Urothelium cell line (cell line): ENCODE results near the gene MTURN.

Source experiments
- DNase-seq: peaks from one replicate; pipeline ENCODE4 v3.0.0; 2011; ENCODE audit warnings: low spot score, mixed read lengths
- FAIRE-seq: peaks from 2 replicates; lab custom pipeline; 2011; peaks lifted over from hg19 to GRCh38; lab: Jason Lieb, UNC

MTURN gene

GRCh38 chr7:30159163-30159562, 24.4 kb downstream of the MTURN start:
- no peak for FAIRE-seq
- DNase-seq = no peak

DNA sequence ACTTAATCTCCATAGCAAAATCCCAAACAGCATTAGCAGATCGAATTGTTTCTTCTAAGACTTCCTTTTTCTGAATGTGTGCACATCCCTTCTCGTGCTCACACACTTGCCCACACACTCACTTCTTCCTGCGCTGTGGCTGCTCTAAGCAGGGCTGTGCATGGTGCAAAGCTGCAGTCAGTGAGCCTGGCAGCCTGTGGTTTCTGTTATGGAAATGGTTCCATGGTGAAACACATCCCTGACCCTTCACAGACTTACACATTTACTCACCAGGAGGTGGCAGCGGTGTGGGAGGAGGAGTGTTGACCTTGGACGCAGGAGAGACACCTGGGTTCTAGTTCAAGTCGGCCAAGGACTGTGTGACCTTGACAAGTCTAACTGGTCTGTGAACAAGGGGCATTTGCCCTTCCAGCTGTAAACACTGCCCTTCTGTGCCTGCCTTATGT, 24.9 kb downstream of the MTURN start:
- DNase-seq = no peak
- FAIRE-seq = no peak

DNA sequence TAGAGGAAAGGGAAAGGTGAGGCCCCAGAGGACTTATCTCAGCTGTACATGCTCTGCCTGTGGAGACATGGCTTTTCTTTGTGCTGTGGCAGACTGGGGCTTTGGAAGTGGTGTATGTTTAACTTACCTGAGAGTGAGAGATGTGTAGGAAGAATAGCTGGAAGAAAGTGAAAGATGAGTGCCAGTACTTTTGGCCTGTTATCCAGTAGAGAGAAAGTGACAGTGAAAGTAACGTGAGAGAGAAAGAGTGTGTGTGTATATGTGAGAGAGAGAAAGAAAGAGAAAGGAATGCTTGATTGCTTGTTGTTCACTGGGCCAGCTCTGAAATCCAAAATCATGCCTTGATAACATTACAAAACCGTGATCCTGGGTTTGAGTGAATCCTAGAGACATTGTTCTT, 25.5 kb downstream of the MTURN start:
- no peak for FAIRE-seq

DNA sequence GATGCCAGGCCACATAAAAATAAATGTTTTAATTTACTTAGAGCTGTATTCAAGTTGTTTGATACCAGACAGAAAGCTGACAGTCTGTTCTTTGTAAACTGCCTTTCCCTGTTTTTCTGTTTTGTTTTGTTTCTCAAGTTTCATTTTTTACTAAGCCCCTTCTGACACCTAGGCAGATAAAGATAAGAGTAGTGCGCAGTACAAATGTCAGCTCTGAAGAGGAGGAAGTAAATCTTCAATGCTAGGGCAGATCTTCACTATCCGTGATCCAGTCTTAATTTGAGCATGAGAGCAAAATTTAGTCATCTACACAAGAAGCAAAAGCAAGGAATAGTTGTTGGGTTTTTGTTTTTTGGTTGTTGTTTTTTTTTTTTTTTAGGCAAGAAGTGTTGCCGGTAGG, 27.3 kb downstream of the MTURN start:
- DNase-seq (no peak), FAIRE-seq (no peak)

More for the DNA sequence above, 25.5 kb downstream of the MTURN start:
- DNase-seq = no peak

DNA sequence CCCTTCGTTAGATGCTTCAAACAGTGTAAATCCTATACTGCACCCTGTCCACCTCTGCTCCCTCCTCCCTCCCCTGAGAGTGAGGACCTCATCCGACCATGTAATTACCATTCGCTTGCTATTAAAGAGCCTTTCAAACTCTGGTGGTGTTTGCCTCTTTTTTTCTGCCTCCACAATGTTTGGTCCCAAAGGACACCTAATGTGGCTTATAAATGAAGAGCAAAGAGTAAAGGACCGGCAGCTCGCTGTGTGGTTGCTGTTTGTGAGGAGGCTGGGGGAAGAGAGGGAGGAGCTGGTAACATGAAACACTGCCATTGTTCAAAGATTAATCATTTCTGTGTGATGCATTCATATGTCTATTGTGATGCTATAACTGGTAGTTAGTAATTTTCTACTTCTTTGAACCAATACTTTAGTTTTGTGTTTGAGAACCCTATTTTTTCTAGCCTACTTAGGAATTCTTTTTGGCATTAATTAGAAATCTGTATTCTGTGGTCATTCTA, 27.9 kb downstream of the MTURN start:
- DNase-seq (peak; percentile 70), FAIRE-seq (no peak)

DNA sequence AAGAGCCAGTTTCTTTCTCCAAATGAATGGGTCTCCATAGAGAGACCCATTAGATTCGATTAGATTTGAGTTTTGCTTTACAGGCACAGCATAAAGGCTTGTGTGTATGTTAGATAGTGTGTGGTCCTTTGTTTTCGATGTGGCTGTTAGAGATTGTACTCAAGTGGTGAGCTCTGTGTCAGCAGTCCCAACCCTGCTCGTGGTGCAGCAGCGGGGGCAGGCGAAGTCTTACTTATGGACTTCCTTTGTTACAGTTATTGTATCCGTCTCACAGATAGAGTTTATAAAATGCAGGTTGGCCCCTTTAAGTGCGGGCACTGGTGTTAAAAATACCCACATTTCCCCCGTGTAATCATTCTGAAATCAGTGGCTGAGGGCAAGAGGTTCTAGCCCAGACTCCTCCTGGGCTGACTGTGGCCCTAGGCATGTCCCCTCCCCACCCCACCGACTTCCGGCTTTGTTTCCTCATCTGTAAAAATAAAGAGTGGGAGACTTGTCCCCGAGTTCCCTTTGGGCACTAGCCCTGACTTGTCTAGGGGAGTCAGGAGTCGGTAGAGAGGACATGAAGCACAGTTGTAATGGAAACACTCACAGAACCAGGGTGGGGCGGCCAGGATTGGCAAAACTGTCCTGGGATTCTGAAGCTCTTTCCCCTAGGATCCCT, 28.6 kb downstream of the MTURN start:
- FAIRE-seq = peak; percentile 5
- DNase-seq = no peak

DNA sequence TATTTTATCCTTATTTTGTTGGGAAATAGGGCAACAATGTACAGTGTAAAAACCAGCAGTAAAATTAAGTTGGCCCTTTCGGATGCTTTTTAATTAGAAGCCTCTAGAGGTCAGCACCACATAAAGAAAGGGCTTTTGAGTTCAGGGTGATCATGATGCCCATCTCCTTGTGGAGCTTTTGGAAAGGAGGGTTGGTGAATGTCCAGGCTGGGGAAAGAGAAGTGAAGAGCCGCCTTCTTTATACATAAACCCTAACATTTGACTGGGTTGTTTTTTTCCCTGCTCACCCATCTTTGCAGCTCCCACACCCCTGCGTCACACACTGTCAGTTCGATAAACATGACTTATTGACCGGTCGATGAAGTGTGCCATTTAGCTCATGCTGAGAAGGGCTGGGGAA, 29.8 kb downstream of the MTURN start:
- DNase-seq (peak; percentile 69), FAIRE-seq (no peak)

GRCh38 chr7:30165590-30165989, 30.8 kb downstream of the MTURN start:
- DNase-seq = no peak
- FAIRE-seq = no peak

DNA sequence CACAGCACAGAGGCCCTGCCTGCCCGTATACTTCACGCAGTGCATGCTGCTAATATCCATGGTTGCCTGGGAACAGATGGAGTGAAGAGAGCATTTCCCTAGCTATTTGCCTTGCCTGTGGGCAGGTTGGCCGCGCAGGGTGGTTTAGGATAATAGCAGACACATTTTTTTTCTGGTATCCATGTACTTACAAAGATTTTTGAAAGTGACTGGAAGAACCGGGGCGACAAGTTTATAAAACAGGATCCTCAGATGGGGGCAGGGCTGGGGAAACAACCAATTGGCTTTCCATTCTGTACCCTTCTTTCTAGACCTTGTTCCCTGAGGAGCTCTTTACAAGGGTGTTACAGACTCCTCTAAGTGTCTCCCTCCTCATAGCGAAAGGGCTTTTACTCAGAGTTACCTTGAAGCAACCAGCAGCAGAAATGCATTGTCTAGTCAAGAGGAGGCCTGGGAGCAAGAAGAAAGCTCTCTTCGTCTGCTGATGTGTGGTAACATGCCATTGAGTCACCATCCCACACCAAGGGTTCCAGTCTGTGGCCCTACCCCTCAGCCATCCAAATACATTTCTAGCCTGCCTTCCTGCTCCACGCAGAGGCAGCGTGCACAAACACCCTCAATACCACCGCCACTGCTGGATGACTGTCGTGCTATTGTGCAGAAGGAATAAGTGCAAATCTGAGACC, 31.5 kb downstream of the MTURN start:
- FAIRE-seq (peak; percentile 67), DNase-seq (no peak)

- no peak for DNase-seq
- no peak for FAIRE-seq
Observed at GRCh38 chr7:30166841-30167235, 32.1 kb downstream of the MTURN start.

GRCh38 chr7:30167901-30168300, 33.1 kb downstream of the MTURN start:
- DNase-seq = no peak
- no peak for FAIRE-seq

DNA sequence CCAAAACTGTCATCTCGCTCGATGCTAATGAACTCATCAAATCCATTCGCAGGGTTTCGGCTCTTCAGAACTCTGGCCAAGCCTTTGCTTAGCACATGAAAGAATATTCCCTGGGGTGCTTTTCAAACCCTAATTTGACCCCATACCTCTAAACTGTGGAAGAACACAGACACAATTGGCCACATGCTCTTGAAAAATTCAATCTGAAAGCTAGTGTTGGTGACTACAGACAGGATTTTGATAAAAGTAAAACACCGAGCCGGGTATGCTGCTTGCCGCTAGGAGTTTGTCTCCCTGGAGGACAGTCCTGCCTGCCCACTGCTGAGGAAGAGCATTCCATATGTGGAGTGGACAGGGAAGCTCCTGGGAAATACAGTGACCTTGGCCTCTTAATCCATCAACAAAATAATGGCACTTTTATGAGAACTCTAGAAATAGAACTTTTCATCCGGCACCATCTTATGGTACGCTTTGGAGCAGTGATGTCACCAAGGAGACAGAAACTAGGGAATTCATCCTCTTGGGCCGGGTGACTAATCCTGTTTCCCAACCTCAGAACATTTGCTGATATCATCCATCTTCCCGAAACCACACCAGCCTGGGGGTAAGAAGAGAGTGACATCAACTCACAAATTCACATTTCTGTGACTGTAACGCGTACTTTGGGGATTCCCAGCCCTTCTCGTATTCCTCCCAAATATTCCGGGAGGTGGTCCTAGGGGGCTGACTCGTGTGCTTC, 34.2 kb downstream of the MTURN start:
- FAIRE-seq (peak; percentile 97), DNase-seq (peak; percentile 83)

DNA sequence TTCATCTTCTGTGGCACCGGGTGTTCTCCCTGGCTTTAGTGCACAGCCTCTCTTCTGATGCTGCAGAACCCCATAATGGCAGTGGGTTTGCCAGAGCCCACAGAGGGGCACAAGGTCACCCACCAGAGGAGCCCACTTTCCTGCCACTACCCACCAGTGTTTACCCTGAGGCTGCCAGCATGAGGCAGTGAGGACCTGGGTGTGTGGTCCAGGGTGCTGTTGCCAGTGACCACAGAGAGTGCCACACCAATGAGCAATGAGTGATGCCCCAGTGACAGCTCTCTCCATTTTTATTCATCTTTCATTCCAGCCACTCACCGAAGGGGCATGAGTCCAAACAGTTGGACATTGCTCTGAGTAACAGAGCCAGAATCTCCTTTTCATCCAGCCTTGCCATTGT, 34.8 kb downstream of the MTURN start:
- no peak for FAIRE-seq
- peak; percentile 40 for DNase-seq

- DNase-seq (no peak), FAIRE-seq (peak; percentile 58)
Observed at GRCh38 chr7:30170476-30171205, 35.9 kb downstream of the MTURN start.

- DNase-seq = peak; percentile 50
- peak; percentile 65 for FAIRE-seq
Observed at GRCh38 chr7:30171766-30172447, 37.1 kb downstream of the MTURN start.

GRCh38 chr7:30172451-30172850, 37.7 kb downstream of the MTURN start:
- no peak for DNase-seq
- FAIRE-seq = no peak

GRCh38 chr7:30173058-30173897, 38.5 kb downstream of the MTURN start:
- FAIRE-seq (no peak), DNase-seq (no peak)

- no peak for FAIRE-seq
- no peak for DNase-seq
Observed at GRCh38 chr7:30175180-30175579, 40.4 kb downstream of the MTURN start.

GRCh38 chr7:30175636-30176147, 40.9 kb downstream of the MTURN start:
- FAIRE-seq (no peak), DNase-seq (no peak)
